Nucleus accumbens (tissue), 56 donors: ENCODE results near the gene ATF1.
"Not testable (repeated sequence)": the region's sequence is repeated elsewhere in the genome, so short reads cannot be mapped to it uniquely, and the experiment has no call there.

ENCODE experiments used
- DNase-seq, 56 donors: peaks; one replicate each; lab custom pipeline; 2025; lab: John Stamatoyannopoulos, UW

The ATF1 gene

DNA sequence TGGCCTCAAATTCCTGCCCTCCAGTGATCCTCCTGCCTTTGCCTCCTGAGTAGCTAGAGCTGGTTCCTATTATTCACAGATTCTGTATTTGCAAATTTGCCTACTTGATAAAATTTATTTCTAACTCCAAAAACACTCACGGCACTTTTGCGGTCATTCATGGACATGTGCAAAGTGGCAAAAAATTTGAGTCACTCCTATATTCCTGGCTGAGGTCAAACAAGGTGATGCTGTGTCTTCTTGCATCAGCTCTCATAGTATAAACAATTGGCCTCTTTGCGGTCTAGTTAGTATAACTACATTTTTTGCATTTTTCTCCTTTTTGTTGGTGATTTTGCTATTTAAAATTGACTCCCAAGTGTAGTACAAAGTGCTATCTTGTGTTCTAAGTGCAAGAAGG lies 24.7 kb downstream of the ATF1 start:
- DNase-seq: no peak

GRCh38 chr12:50790081-50790480 lies 26.2 kb downstream of the ATF1 start:
- no peak for DNase-seq

DNA sequence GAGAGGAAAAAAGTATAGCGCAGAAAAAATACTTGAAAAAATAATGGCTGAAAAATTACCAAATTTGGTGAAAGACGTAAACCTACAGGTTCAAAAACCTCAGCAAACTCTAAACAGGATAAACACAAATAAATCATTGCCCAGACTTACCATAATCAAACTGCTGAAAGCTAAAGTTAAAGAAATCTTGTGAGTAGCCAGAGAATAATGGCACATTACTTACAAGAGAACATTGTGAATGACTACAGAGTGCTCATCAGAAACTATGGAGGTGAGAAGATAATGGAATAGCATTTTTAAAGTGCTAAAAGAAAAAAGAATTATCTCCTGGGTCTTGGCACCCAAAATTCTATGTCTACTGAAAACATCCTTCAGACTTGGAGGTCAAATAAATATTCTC lies 36.0 kb downstream of the ATF1 start:
- DNase-seq: no peak

DNA sequence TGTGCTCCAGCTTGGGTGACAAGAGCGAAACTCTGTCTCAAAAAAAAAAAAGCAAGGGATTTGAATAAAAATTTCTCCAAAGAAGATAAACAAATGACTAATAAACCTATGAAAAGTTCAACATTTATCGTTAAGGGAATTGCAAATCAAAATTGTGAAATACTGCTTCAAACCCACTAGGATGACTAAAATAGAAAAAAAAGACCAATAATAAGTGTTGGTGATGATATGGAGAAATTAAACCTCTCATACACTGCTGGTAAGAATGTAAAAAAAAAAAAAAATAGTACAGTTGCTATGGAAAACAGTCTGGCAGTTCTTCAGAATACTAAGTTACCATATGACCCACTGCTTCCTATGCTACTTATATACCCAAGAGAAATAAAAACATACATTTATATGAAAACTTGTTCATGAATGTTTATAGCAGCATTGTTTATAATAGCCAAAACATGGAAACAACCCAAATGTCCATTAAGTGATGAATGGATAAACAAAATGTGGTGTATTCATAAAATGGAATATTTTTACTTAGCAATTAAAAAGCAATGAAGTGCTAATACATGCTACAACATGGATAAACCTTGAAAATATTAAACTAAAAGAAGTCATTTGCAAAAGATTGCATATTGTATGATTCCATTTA lies 39.5 kb downstream of the ATF1 start:
- DNase-seq: no peak

- DNase-seq: no peak
These were observed 42.3 kb downstream of the ATF1 start for GRCh38 chr12:50806176-50806575.

- not testable (repeated sequence) for DNase-seq
These were observed 45.2 kb downstream of the ATF1 start for GRCh38 chr12:50809131-50809530.

DNA sequence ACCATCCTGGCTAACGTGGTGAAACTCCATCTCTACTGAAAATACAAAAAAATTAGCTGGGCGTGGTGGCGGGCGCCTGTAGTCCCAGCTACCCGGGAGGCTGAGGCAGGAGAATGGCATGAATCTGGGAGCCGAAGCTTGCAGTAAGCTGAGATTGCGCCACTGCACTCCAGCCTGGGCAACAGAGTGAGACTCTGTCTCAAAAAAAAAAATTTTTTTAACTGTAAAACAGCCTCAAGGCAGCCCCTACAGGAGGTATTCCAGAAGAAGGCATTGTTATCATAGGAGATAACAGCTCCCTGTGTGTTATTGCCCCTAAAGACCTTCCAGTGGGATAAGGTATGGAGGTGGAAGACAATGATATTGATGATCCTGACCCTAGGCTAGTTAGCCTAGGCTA lies 51.0 kb downstream of the ATF1 start:
- DNase-seq: not testable (repeated sequence)

GRCh38 chr12:50820177-50820576 lies 56.3 kb downstream of the ATF1 start:
- DNase-seq: no peak

- DNase-seq: no peak
These were observed 58.2 kb downstream of the ATF1 start for GRCh38 chr12:50822082-50822481.

DNA sequence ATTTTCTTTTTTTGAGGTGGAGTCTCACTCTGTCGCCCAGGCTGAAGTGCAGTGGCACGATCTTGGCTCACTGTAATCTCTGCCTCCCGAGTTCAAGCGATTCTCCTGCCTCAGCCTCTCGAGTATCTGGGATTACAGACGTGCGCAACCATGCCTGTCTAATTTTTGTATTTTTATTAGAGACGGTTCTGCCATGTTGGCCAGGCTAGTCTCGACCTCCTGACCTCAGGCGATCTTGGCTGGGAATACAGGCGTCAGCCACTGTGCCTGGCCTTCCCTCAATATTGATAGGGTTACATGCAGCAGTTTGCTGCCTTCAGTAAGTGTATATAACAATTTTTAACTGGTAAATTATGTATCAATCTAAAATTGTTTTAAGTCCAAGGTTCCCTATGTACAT lies 59.8 kb downstream of the ATF1 start:
- not testable (repeated sequence) for DNase-seq

GRCh38 chr12:50824914-50825313 lies 61.0 kb downstream of the ATF1 start:
- no peak for DNase-seq

- DNase-seq: peak in 1 of 56 donors; percentile 2
These were observed 61.5 kb downstream of the ATF1 start for GRCh38 chr12:50825372-50825838.

- DNase-seq: no peak
These were observed 64.2 kb downstream of the ATF1 start for GRCh38 chr12:50828121-50828520.

GRCh38 chr12:50828886-50829285 lies 65.0 kb downstream of the ATF1 start:
- peak in 2 of 56 donors; percentile 4 to 18 for DNase-seq

DNA sequence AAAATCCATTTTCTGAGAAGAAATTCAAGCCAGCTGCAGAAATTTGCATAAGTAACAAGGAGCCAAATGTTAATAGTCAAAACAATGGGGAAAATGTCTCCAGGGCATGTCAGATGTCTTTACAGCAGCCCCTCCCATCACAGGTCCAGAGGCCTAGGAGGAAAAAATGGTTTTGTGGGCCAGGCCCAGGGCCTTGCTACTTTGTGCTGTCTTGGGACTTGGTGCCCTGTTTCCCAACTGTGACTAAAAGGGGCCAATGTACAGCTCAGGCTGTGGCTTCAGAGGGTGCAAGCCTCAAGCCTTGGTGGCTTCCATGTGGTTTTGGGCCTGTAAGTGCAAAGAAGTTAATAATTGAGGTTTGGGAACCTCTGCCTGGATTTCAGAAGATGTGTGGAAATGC lies 69.9 kb downstream of the ATF1 start:
- DNase-seq: not testable (repeated sequence)

GRCh38 chr12:50839042-50839441 lies 75.1 kb downstream of the ATF1 start:
- DNase-seq: no peak

DNA sequence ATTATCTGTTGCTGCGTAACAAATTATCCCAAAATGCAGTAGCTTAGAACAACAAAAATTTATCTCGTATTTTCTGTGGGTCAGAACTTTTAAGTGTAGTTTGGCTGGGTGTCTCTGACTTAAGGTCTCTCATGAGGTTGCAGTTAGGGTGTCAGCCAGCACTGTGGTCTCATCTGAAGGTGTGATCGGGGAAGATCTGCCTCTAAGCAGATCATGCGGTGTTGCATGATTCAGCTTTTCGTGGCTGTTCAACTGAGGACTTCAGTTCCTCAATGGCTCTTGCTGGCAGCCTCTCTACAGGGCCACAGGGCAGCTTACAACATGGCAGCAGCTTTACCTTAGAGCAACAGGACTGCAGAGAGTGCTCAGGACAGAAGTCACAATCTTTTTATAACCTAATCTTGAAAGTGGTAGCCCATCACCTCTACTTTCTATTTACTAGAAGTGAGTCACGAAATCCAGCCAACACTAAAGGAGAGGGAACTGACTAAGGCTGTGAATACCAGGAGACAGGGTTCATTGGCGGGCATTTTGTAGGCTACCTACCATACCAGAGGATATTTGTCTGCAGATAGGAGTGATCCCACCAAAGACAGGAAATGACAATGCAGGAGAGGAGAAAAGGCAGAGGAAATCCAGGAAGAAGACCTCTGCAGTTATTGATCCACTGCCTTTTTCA lies 77.0 kb downstream of the ATF1 start:
- DNase-seq: no peak

- DNase-seq: no peak
These were observed 78.0 kb downstream of the ATF1 start for GRCh38 chr12:50841716-50842531.

DNA sequence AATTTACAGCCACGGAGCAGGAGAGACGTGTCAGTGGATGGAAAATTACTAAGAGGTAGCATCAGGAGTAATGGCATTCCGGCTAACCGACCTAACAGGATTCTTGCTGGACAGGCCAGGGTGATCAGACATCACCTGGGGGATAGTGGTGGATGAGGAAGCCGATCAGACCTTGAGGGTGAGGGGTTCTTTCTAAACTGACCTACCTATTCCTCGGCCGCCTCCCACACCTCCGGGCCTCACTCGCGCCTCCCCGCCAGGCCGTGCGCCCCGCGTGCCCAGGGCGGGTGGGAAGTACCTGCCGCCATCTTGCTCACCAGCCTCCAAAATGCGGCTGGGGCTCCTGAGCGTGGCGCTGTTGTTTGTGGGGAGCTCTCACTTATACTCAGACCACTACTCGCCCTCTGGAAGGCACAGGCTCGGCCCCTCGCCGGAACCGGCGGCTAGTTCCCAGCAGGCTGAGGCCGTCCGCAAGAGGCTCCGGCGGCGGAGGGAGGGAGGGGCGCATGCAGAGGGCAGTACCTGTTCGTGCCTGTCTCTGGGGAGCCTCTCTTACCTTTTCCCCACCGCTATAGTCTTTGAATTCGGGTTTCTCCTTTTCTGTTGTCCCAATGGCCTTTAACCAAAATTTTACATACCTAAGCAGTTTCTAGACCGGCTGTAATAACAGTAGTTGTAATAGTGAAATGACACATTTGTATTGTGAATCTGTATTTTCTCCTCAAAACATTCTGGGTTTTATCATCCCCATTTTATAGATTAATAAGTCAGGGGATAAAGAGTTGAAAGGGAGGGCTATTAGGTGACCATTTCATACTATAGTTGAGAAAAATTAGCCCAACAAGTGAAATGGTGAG lies 79.0 kb downstream of the ATF1 start, which contains the start of gene TMPRSS12:
TMPRSS12 (plus strand) TSS at position 290 of the 857 bp plus-strand sequence; CDS start at position 329, 39 bp downstream.
- peak in 4 of 56 donors; percentile 3 to 12 (median 4) for DNase-seq

- DNase-seq: no peak
These were observed 81.2 kb downstream of the ATF1 start for GRCh38 chr12:50845021-50845647.
